Adipocyte (in vitro differentiated cells): ENCODE results near the gene ICAM3.

Experiments used
- DNase-seq: peaks from one replicate; pipeline ENCODE4 v3.0.0-alpha.2; 2015; ENCODE audit warnings: low read depth
- H3K27me3 ChIP-seq: replicated peaks from 2 replicates; pipeline ENCODE4 v1.7.0; 2013; ENCODE audit warnings: mild to moderate bottlenecking, low read length, moderate library complexity; ENCODE audit not compliant: control insufficient read depth, insufficient read depth
- H3K36me3 ChIP-seq: 2 replicates; pipeline ENCODE4 v1.7.0; 2013; ENCODE audit warnings: low read length, mild to moderate bottlenecking, moderate library complexity; ENCODE audit not compliant: control insufficient read depth, insufficient read depth, severe bottlenecking
- H3K4me1 ChIP-seq: 2 replicates; pipeline ENCODE4 v1.7.0; 2013; ENCODE audit warnings: mild to moderate bottlenecking, low read length, moderate library complexity; ENCODE audit not compliant: control insufficient read depth, insufficient read depth
- H3K4me3 ChIP-seq: 2 replicates; pipeline ENCODE4 v1.7.0; 2013; ENCODE audit warnings: mild to moderate bottlenecking, low read length, moderate library complexity
- H3K9ac ChIP-seq: 2 replicates; pipeline ENCODE4 v1.7.0; 2013; ENCODE audit warnings: mild to moderate bottlenecking, low read length, moderate library complexity
- H3K9me3 ChIP-seq: 2 replicates; pipeline ENCODE4 v1.7.0; 2013; ENCODE audit warnings: mild to moderate bottlenecking, low read length, moderate library complexity; ENCODE audit not compliant: control insufficient read depth

Gene ICAM3

GRCh38 chr19:10286803-10287737 lies 52.4 kb downstream of the ICAM3 start, which contains the start of gene ICAM4:
TSS of gene ICAM4 (plus strand) at chr19:10286955. CDS start at chr19:10287013, 58 bp downstream.
- Histone ChIP-seq H3K4me3 (no peak within 1 kb of the TSS), H3K9ac (no peak within 1 kb of the TSS), H3K4me1 (peaks cover 20% of the 10 kb centered on the region), H3K9me3 (no peaks in the 10 kb centered on the region), H3K27me3 (peaks cover 38% of the 10 kb centered on the region), H3K36me3 (peaks cover 13% of the 10 kb centered on the region)
- peak; percentile 18 for DNase-seq

DNA sequence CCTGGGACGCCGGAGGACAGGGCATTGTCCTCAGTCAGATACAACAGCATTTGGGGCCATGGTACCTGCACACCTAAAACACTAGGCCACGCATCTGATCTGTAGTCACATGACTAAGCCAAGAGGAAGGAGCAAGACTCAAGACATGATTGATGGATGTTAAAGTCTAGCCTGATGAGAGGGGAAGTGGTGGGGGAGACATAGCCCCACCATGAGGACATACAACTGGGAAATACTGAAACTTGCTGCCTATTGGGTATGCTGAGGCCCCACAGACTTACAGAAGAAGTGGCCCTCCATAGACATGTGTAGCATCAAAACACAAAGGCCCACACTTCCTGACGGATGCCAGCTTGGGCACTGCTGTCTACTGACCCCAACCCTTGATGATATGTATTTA lies 54.0 kb downstream of the ICAM3 start:
- Histone ChIP-seq H3K4me1 (peaks cover 4% of the 10 kb centered on the region), H3K27me3 (peaks cover 26% of the 10 kb centered on the region), H3K4me3 (no peak overlapping the region), H3K9me3 (no peaks in the 10 kb centered on the region), H3K9ac (no peak overlapping the region), H3K36me3 (peaks cover 13% of the 10 kb centered on the region)
- DNase-seq, result no peak

- no peak overlapping the region for H3K9ac ChIP-seq
- DNase-seq, result no peak
- H3K4me3 ChIP-seq, result no peak overlapping the region
- H3K4me1 ChIP-seq, result peaks cover 4% of the 10 kb centered on the region
- H3K27me3 ChIP-seq, result peaks cover 21% of the 10 kb centered on the region
- peaks cover 13% of the 10 kb centered on the region for H3K36me3 ChIP-seq
- no peaks in the 10 kb centered on the region for H3K9me3 ChIP-seq
Observed at GRCh38 chr19:10284960-10285278, 54.5 kb downstream of the ICAM3 start.

GRCh38 chr19:10284065-10284959 lies 55.1 kb downstream of the ICAM3 start:
- Histone ChIP-seq H3K9ac (no peak overlapping the region), H3K9me3 (no peaks in the 10 kb centered on the region), H3K27me3 (peaks cover 18% of the 10 kb centered on the region), H3K4me1 (peaks cover 4% of the 10 kb centered on the region), H3K36me3 (peaks cover 13% of the 10 kb centered on the region), H3K4me3 (no peak overlapping the region)
- DNase-seq, result no peak
